Pancreas (tissue), 10 donors: ENCODE measurements around the gene TCERG1L. TPM values are rescaled to one million over a fixed set of nuclear protein-coding genes. Genes with fewer than 3 reads are reported as not detected.

ENCODE experiments used
- ATAC-seq, 4 donors: fragments of 200-7000 bp; cut with Tn5 transposase; one replicate each; pipeline versions ENCODE4 v1.8.0 to v1.9.1; 2020; ENCODE audit warnings: mild to moderate bottlenecking in 4 of 4, moderate library complexity in 4 of 4
- DNase-seq, 6 donors: peaks; one replicate each; pipeline ENCODE4 v3.0.0-alpha.2; 2020
- FAIRE-seq: peaks from 2 replicates; lab custom pipeline; 2012; peaks lifted over from hg19 to GRCh38; lab: Jason Lieb, UNC
- H3K27ac ChIP-seq, 4 donors: fragments of 200-600 bp; sonication (generic); 1 replicate in 3 of 4; 2 replicates in 1 of 4; pipeline versions ENCODE4 v1.5.0 to v1.8.0; 2020
- H3K27me3 ChIP-seq, 4 donors: fragments of 200-600 bp; one replicate each; pipeline ENCODE4 v1.8.0; 2021
- H3K36me3 ChIP-seq, 3 donors: fragments of 200-600 bp; sonication (generic) in 1 of 3; one replicate each; pipeline versions ENCODE4 v1.5.0 to v1.8.0; 2020 to 2021
- H3K4me1 ChIP-seq, 3 donors: fragments of 200-600 bp; one replicate each; pipeline ENCODE4 v1.8.0; 2021
- H3K4me3 ChIP-seq, 4 donors: fragments of 200-600 bp; sonication (generic) in 2 of 4; one replicate each; pipeline versions ENCODE4 v1.5.0 to v1.8.0; 2020 to 2021
- H3K9me3 ChIP-seq, 4 donors: fragments of 200-600 bp; one replicate each; pipeline ENCODE4 v1.8.0; 2021
- CTCF ChIP-seq, 4 donors: fragments of 200-600 bp; sonication (generic) in 3 of 4; IDR thresholded peaks; one replicate each; pipeline versions ENCODE4 v1.5.0 to v1.8.0; 2021; ENCODE audit warnings: antibody characterized with exemption in 4 of 4
- WGBS, 2 donors: extraction: QIAGEN DNeasy Blood & Tissue Kit; methylation state at CpG; one replicate each; pipeline ENCODE4 v1.1.7; 2013; 5-methylcytosine and 5-hydroxymethylcytosine counted together
- intact Hi-C, 3 donors: fragments of 100-400 bp; cut with DNase I; formaldehyde crosslinking; loops; one replicate each; pipeline versions ENCODE4 v1.11.1 to v1.14.2; 2022
- polyA plus RNA-seq, 2 donors: library from polyadenylated mRNA; stranded (reverse); fragments of 200-250 nt; gene quantifications; one replicate each; pipeline ENCODE4 v1.2.3, GENCODE V29; 2013
- total RNA-seq, 6 donors: library from RNA; stranded (reverse); fragmentation: NEBNext Ultra II Directional in 4 of 6; extraction: Animal tissue kit (Norgen Biotek cat#: 25700) in 4 of 6; gene quantifications; one replicate each; pipeline versions ENCODE4 v1.2.1 to v1.2.4, GENCODE V29; 2021 to 2023
- donor health status: healthy with polysubstance abuse.
- donor health status: DM: no; HTN: no; CAD: no; lungs with moderate emphysema.
- donor health status: DM: no; HTN: no; CAD: no.
- donor health status: control.
- donor health status: control.
- donor health status: Bipolar disorder and iron deficiency.
- donor health status: DM: yes; HTN: yes; CAD: no.
- donor health status: DM: no; HTN: no; CAD: no.
- donor health status: DM: no; HTN: no; CAD: no.
- donor health status: DM: yes; HTN: yes; CAD: no.

The TCERG1L gene
- total and polyA plus RNA-seq, 8 donors = 0.09 to 1.9 (median 0.40) TPM

- no peak overlapping the region for H3K27ac ChIP-seq
- no peak for FAIRE-seq
- DNase-seq = peak in 1 of 6 donors; percentile 41
Observed at GRCh38 chr10:131127138-131127589, 184.4 kb downstream of the TCERG1L start.

GRCh38 chr10:131126321-131127137, 185.0 kb downstream of the TCERG1L start:
- Histone ChIP-seq H3K4me1 (no peaks in the 10 kb centered on the region), H3K27ac (peak overlapping the region in 3 of 4 donors; percentile 9 to 31 (median 16)), H3K27me3 (no peaks in the 10 kb centered on the region), H3K4me3 (no peak overlapping the region), H3K36me3 (no peaks in the 10 kb centered on the region), H3K9me3 (no peaks in the 10 kb centered on the region)
- ATAC-seq = peak; percentile 85 to 95 (median 90)
- TF ChIP-seq CTCF (IDR thresholded peaks at IDR 0.05) = no peak
- no peak for FAIRE-seq
- 37 to 45% methylated on average over 14 of the region's 14 CpGs for WGBS, 2 donors
- intact Hi-C loops = no loop called here
- DNase-seq = peak in 5 of 6 donors; percentile 60 to 85 (median 66)

More at GRCh38 chr10:131127138-131127589, 184.4 kb downstream of the TCERG1L start:
- Histone ChIP-seq H3K4me1 (no peaks in the 10 kb centered on the region), H3K4me3 (no peak overlapping the region), H3K9me3 (no peaks in the 10 kb centered on the region), H3K27me3 (no peaks in the 10 kb centered on the region), H3K36me3 (no peaks in the 10 kb centered on the region)
- TF ChIP-seq CTCF (IDR thresholded peaks at IDR 0.05) = no peak
- intact Hi-C loops = no loop called here
- WGBS, 2 donors = 77 to 86% methylated on average over 9 of the region's 9 CpGs
- ATAC-seq = no peak

GRCh38 chr10:131125511-131126225, 185.9 kb downstream of the TCERG1L start:
- H3K27ac ChIP-seq = peak overlapping the region in 3 of 4 donors; percentile 9 to 31 (median 16)
- FAIRE-seq = no peak
- H3K27me3 ChIP-seq = no peaks in the 10 kb centered on the region

GRCh38 chr10:131124945-131125344, 186.6 kb downstream of the TCERG1L start:
- no peaks in the 10 kb centered on the region for H3K4me1 ChIP-seq
- H3K36me3 ChIP-seq = no peaks in the 10 kb centered on the region
- intact Hi-C loops = no loop called here
- H3K27ac ChIP-seq = no peak overlapping the region
- no peak for TF ChIP-seq CTCF (IDR thresholded peaks at IDR 0.05)
- H3K9me3 ChIP-seq = no peaks in the 10 kb centered on the region
- no peaks in the 10 kb centered on the region for H3K27me3 ChIP-seq
- FAIRE-seq (no peak), ATAC-seq (no peak), DNase-seq (no peak)
- no peak overlapping the region for H3K4me3 ChIP-seq

More at GRCh38 chr10:131125511-131126225, 185.9 kb downstream of the TCERG1L start:
- TF ChIP-seq CTCF (IDR thresholded peaks at IDR 0.05) = no peak
- Histone ChIP-seq H3K36me3 (no peaks in the 10 kb centered on the region), H3K9me3 (no peaks in the 10 kb centered on the region), H3K4me3 (no peak overlapping the region), H3K4me1 (no peaks in the 10 kb centered on the region)
- ATAC-seq (peak in 1 of 4 donors; percentile 26), DNase-seq (peak in 1 of 6 donors; percentile 12)
- 78 to 82% methylated on average over 10 of the region's 10 CpGs for WGBS, 2 donors
- intact Hi-C loops = no loop called here
